GM18858 (cell line): ENCODE data around the gene SAMD11.

Experiments
- ATAC-seq: cut with Tn5 transposase; IDR thresholded peaks from one replicate; pipeline ENCODE4 v1.9.1; 2021; ENCODE audit not compliant: unreplicated experiment

SAMD11 gene

DNA sequence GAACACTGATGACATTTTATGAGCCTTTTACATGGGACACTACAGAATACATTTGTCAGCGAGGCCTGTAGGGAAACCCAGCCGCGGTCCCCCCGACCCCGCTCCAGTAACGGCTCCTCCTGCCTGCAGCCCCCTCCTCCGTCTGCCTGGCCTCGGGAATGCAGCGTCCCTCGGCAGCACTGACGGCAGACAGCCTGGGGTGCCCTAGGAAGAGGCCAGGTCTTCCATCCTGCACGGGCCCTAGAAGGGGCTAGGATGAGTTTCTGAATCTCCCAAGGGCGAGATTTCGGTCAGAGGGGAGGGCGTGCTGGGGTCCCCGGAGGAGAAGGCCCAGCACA is 8.4 kb downstream of the SAMD11 start:
- no peak for ATAC-seq

DNA sequence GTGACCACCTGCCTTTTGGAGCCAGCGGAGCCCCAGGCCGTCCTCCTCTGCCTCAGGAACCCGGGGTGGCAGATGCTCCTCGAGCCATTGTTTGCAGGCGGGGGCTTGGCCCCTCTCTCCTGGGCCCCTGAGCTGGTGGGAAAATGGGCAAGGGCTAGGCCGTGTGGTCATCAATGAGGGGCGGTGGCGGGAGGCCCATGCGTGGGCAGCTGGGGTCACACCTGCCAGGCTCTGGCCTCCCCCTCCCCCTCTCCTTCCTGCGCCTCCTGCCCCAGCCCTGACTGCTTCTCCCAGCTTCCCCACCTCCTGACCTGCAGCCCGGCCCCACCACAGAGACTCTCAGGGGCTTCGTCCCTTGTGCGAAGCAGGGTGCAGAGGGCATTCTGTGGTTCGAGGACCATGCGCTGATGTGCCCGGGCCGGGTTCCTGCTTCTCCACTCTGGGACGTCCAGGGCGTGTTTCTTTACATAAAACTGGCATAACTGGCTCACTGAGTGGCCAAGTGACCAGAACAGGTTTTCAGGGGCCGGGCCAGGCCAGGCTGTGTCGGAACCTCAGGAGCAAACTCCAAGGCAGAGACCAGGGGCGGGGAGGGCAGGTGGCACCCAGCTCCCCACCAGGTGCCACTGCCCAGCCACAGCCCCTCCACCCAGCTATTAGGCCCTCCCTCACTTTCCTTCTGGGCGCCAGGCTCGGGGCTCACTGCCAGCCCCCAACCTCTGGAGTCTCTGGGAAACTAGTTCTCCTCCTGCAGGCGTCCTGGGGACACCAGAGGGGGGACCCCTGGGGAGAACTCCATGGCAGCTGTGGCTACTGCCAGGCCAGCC is 9.3 kb downstream of the SAMD11 start:
- no peak for ATAC-seq

DNA sequence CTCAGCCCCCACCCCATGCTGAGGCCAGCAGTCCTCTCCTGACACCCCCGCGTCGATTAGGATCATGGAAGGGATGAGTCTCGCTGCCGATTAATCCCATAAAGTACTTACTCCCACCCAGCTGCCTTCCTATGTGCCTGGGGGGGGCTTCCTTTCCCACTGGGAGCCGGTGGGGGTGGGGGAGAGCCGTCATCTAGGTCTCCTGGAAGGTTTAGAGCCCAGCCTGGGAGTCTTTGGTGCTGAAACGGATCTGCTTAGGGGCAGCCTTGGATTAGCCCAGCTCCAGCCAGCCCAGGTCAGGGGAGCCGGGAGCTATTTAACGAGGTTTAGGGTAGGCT is 9.8 kb downstream of the SAMD11 start:
- ATAC-seq: no peak

DNA sequence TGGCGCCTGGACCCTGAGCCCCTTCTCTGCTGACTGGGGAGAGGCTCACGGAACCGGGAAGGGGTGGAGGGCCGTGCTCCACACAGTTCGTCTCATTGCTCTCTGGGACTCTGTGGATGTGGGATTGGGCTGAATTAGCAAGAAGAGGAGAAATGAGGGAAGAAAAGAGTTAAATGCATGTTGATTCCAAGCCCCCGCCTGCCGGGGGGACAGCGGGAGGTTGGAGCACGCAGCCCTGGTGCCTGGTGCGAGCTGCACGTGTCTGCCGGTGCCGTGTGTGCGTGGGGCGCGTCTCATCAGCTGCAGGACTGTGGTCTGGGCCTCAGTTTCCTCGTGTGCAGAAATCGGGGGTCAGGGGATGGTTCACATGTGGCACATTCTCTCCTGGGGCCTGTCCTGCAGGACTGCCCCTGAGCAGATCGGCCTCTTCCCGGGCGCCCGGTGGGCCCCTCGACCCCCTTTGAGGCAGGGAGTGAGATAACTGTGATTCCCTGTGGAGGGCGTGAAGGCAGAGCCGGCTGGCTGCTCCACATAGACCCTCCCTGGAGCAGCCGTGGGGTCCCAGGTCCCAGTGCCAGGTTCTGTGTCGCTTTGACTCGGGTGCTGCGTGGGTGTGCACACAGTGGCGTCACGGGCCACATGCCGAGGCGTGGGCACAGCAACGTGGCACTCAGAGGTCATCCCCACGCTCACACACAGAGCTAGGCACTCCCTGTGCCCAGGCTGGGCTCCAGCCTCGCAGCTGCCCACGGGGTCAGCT is 11.4 kb downstream of the SAMD11 start:
- ATAC-seq: no peak

DNA sequence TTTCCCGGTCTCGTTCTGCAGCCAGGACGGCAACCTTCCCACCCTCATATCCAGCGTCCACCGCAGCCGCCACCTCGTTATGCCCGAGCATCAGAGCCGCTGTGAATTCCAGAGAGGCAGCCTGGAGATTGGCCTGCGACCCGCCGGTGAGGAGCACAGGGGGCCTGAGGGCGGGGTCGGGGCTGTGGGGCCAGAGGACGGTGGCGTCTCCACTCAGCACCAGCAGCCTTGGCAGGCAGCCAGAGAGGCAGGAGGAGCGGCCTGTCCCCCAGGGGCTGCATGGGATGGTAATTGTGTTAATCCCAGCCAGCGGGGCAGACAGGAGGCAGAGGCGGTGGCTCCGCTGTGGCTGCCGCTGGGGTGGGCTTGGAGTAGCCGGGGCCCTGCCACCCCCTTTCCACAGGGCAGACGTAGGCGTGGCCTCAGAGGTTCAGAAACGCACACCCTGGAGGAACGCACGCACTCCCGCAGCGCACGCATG is 12.1 kb downstream of the SAMD11 start:
- ATAC-seq: no peak

DNA sequence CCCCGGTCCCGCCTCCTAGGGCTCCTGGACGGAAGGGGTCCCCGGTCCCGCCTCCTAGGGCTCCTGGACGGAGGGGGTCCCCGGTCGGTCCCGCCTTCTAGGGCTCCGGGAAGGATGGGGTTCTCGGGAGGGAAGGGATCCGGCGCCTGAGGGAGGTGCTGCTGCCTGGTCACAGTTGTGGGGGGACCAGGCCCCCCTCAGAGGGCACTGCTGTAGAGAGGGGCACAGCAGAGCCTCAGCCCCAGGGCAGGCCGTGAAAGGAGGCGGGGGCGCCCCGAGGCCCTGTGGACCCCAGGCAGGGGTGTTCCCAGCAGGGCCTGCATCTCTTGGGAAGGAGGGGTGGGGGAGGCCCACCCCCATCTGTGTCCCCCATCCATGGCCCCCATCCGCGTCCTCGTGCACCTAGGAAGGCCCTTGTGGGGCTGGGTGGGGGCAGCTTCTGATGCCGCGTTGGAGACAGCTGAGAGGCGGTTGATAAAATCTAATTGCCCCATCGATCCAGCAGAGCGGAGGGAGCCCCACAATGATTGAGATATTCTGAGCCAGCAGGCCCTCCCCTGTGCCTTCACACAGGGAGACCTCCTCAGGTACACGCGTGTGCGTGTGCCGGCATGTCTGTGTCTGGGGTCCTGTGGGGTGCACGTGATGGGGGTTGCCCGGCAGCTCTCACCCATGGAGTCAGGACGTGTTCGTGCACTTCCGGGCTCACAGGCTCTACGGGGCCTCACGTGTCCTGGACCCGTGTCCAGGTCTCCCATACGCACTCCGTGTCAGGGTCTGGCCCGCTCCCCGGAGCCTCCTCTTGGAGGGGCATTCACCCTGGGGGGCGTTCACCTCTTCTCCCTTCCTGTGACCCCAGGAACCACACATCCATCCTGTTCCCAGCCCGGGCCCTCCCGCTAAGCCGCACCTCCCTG is 12.9 kb downstream of the SAMD11 start:
- no peak for ATAC-seq

DNA sequence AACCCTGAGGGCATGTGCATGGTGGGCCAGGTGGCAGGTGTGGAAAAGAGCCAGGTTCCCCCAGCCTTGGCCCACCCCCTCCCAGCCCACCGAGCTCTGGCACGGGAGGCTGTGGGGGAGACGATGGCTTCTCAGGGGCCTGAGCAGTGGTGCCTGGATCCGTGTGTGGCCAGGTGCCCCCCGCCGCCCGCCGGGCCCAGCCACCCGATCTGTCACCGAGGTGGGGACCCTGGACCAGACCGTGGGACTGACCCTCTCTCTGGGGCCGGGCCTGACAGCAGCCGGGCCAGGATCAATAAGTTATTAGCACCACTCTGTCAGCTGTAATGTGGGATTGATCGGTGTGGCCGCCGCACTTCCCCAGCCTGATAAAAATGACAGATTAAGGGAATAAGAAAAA is 13.8 kb downstream of the SAMD11 start:
- no peak for ATAC-seq

DNA sequence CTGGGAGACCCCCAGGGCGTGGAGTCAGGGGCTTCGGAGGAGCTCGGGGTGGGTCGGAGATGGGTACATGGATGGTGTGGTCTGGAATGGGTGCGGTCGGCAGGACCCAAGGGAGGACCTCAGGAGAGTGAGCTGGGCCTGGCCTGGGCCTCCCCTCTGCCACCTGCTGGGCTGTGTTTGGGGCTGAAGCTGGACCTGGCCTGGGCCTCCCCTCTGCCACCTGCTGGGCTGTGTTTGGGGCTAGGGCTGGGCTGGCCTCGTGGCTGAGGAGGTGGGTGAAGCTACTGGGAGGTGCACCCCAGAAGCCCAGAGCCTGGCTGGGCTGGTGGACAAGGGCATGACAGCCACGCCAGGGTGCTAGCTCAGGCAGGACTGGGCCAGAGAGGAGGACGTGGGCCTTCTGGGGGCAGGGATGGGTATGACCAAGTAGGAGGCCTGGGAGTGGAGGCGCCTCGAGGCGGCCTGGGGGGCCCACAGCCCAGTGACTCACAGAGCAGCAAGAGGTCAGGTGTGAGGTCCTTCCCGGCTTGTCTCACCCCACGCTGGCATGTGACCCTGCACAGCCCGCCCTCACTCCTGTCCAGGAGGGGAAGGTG is 14.5 kb downstream of the SAMD11 start:
- ATAC-seq: no peak

DNA sequence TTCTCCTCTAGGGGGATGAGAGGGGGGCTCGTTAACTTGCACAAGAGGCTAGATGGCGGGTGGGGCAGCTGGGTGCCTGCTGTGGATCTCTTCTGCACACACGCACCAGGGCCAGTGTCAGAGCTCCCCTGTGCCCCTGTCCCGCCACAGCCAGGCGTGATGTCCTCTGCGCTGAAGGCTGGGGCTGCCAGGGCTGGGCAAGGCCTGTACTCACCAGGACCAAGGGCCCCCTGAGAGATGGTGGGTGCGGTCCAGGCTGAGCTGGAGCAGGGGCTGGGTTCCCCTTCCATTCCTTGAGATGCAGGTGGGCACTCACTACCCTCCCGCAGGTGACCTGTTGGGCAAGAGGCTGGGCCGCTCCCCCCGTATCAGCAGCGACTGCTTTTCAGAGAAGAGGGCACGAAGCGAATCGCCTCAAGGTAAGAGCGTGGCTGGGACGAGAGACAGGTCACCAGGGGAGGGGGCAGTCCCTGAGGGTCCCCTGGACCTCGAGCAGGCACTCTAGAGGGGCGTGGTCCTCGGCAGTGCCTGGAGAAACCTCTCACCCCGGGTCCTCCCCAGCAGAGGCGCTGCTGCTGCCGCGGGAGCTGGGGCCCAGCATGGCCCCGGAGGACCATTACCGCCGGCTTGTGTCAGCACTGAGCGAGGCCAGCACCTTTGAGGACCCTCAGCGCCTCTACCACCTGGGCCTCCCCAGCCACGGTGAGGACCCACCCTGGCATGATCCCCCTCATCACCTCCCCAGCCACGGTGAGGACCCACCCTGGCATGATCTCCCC is 15.2 kb downstream of the SAMD11 start:
- no peak for ATAC-seq

DNA sequence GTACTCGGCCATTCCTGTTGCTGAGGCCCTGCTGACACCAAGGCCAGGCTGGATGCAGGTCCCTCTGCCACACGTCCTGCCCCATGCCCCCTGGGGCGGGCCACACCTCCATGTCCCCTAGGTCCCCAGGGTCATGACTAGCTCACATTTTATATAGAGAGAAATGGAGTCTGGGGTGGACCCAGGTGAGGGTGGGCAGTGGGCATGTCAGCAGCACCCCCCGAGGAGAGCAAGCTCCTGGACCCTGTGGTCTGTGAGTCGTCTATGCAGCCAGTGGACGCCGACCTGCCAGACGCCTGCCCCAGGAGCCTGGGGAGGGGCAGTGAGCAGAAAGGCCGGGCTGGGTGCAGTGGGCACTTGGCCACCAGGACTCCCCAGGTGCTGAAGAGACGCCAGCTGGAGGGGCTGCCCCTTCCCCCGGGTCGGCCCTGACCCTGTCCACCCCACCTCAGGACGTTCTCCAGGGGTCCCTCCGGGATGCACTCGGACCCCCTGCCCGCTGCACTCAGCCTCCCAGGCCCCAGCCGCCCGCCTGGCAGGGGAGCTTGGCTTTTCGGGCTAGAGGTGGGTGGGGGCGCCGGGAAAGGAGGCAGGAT is 15.9 kb downstream of the SAMD11 start:
- ATAC-seq: no peak

DNA sequence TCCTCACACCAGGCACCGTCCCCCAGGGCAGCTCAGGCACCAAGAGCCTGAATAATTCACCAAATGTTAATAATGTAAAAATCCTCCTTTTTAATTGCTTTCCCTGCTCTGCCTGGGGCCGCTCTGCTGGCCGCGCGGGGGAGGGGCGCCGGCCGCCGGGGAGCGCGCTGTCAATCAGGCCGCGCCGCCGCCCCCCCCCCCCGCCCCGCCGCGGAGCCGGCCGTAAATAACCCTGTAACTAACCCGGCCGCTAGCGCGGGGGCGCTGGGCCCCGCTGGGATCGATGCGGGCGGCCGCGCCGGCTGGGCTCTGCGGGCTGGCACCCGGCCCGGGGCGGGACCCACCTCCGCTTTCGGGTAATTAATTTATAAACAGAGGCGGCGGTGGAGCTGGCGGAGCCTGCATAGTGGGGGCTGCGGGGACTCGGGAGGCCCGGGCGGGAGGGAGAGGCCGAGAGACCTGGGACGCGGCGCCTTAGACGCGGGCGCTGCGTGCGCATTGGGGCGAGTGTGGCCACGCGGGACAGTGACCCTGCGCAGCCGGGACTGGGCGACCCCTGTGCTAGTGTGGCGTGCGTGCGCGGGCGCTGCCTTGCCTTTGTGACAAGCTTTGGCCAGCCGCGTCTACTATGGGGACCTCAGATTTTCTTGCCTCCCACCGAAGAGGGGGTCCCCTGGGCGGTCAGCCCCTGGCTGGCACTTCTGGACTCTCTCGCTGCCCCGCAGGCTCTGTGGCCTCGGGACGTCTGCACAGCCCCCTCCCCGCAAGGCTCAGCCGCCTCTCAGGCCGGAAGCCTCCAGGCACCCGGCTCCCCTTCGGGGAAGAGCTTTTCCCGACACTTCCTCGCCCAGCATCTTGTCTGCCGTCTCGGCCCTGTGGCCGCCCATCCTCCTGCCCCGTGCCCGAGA is 16.6 kb downstream of the SAMD11 start:
- ATAC-seq: no peak

DNA sequence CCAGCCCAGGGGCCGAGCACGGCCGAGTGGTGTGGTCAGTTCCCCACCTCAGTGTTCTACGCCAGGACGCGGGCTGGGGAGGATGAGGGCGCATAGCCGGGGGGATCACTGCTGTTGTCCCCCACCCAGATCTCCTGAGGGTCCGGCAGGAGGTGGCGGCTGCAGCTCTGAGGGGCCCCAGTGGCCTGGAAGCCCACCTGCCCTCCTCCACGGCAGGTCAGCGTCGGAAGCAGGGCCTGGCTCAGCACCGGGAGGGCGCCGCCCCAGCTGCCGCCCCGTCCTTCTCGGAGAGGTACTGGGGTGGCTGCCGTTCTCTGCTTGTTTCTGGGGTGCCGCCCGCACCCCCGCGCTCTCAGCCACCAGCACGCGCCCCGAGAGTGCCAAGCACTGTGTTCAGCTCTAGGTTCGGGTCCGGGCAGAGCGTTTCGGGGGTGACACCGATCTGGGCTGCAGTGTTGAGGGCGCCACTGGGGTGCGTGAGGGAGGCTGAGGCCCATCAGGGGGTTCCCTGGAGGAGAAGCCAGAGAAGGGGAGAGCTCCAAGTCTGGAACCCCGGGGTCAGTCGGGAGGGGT is 17.4 kb downstream of the SAMD11 start:
- ATAC-seq: no peak

DNA sequence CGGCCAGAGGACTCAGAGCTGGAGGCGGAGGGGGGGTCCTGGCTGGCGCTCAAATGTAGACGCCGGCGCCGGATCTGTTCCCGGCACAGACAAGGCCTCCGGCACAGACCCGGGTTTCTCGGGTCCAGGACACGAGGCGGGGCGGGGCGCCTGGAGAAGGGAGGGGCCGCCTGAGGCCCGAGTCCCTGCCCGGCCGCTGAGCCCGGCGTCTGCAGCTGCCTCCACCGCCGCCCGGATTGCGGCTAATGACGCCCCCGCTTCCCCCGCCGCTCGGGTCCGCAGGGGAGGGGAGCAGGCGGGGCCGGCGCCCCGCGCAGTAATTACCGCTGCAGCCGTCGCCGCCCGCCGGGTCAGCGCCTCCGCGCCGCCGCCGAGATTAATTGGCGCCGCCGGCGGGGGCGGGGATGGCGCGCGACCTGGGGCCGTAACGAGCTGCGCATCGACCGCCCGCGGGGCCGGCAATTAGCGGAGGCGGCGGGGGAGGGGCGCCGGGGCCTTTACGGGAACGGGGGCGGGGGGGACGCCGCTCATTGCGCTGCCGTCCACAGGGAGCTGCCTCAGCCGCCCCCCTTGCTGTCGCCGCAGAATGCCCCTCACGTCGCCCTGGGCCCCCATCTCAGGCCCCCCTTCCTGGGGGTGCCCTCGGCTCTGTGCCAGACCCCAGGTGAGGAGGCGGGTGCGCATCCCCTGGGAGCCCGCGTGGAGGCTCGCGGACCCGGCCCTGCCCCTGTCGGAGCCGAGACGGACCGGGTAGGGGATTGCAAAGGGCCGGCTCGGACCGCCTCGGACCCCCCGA is 18.1 kb downstream of the SAMD11 start:
- no peak for ATAC-seq

DNA sequence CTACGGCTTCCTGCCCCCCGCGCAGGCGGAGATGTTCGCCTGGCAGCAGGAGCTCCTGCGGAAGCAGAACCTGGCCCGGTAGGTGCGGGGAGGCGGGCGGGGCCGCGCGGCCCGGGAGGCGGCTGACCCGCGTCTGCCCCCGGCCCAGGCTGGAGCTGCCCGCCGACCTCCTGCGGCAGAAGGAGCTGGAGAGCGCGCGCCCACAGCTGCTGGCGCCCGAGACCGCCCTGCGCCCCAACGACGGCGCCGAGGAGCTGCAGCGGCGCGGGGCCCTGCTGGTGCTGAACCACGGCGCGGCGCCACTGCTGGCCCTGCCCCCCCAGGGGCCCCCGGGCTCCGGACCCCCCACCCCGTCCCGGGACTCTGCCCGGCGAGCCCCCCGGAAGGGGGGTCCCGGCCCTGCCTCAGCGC is 18.7 kb downstream of the SAMD11 start:
- ATAC-seq: no peak

DNA sequence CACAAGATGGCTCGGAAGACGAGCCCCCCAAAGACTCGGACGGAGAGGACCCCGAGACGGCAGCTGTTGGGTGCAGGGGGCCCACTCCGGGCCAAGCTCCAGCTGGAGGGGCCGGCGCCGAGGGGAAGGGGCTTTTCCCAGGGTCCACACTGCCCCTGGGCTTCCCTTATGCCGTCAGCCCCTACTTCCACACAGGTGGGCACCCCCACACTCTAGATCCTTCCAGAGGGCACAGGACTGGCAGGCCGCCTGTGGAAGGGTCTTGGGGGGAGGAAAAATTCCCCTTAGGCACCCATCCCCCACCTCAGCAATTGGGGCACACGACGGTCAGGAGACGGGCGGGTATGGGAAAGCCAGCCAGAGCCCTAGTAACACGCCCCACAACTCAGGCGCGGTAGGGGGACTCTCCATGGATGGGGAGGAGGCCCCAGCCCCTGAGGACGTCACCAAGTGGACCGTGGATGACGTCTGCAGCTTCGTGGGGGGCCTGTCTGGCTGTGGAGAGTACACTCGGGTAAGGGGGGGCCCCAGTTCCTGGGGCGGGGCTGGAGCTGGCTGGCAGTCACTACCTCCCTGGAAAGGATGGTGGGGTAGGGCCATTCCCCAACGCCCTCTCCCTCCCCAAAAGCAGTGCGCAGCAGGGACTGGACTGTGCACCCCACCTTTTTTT is 19.3 kb downstream of the SAMD11 start:
- ATAC-seq: no peak

DNA sequence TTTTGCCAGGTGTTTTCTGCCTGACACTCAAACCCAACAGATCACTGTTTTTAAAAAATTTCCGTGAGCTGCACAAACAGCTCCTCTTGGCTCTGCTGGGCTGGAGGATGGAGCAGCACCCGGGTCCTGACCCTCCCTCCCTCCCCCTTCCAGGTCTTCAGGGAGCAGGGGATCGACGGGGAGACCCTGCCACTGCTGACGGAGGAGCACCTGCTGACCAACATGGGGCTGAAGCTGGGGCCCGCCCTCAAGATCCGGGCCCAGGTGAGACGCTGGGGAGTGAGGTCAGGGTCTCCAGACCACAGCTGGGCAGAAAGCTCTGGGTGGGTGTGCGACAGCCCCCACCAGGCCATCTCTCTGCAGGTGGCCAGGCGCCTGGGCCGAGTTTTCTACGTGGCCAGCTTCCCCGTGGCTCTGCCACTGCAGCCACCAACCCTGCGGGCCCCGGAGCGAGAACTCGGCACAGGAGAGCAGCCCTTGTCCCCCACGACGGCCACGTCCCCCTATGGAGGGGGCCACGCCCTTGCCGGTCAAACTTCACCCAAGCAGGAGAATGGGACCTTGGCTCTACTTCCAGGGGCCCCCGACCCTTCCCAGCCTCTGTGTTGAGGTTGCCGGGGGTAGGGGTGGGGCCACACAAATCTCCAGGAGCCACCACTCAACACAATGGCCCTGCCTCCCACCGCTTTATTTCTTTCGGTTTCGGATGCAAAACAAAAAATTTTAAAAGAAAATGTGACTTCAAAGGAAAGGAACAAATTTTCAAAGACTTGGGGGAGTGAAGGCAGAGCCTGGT is 20.0 kb downstream of the SAMD11 start:
- no peak for ATAC-seq
